Heart left ventricle (tissue), 16 donors: ENCODE data around the gene KRT38. TPM values are rescaled to one million over a fixed set of nuclear protein-coding genes. Genes with fewer than 3 reads are reported as not detected.

Experiments used
- ATAC-seq, 4 donors: fragments of 200-7000 bp; cut with Tn5 transposase; one replicate each; pipeline ENCODE4 v1.9.1; 2020 to 2022; ENCODE audit warnings: moderate library complexity in 4 of 4, mild to moderate bottlenecking in 3 of 4, moderate number of reproducible peaks in 1 of 4
- DNase-seq, 5 donors: peaks; one replicate each; pipeline ENCODE4 v3.0.0-alpha.2; 2020
- H3K27ac ChIP-seq, 12 donors: fragments of 200-600 bp; sonication (generic) in 4 of 12; one replicate each; pipeline versions ENCODE4 v1.5.0 to v1.8.0; 2016 to 2022; ENCODE audit warnings: mild to moderate bottlenecking in 2 of 12
- H3K27me3 ChIP-seq, 9 donors: fragments of 200-600 bp; sonication (generic) in 2 of 9; one replicate each; pipeline versions ENCODE4 v1.5.1 to v1.8.0; 2016 to 2022; ENCODE audit warnings: mild to moderate bottlenecking in 3 of 9
- H3K36me3 ChIP-seq, 9 donors: fragments of 200-600 bp; sonication (generic) in 2 of 9; one replicate each; pipeline versions ENCODE4 v1.5.0 to v1.8.0; 2018 to 2022; ENCODE audit warnings: mild to moderate bottlenecking in 2 of 9
- H3K4me1 ChIP-seq, 12 donors: fragments of 200-600 bp; sonication (generic) in 4 of 12; one replicate each; pipeline versions ENCODE4 v1.5.0 to v1.8.0; 2016 to 2022; ENCODE audit warnings: mild to moderate bottlenecking in 3 of 12
- H3K4me3 ChIP-seq, 12 donors: fragments of 200-600 bp; sonication (generic) in 4 of 12; one replicate each; pipeline versions ENCODE4 v1.5.0 to v1.8.0; 2017 to 2022; ENCODE audit warnings: mild to moderate bottlenecking in 9 of 12, moderate library complexity in 4 of 12
- H3K9me3 ChIP-seq, 12 donors: fragments of 200-600 bp; sonication (generic) in 4 of 12; one replicate each; pipeline versions ENCODE4 v1.5.0 to v1.8.0; 2016 to 2022; ENCODE audit warnings: mild to moderate bottlenecking in 1 of 12
- POLR2A ChIP-seq, 2 donors: fragments of 450-650 bp; IDR thresholded peaks; one replicate each; pipeline ENCODE4 v1.6.1; 2017; ENCODE audit warnings: antibody characterized with exemption in 2 of 2, mild to moderate bottlenecking in 2 of 2, moderate library complexity in 2 of 2
- WGBS, 4 donors: extraction: QIAGEN DNeasy Blood & Tissue Kit in 2 of 4; methylation state at CpG; one replicate each; pipeline versions ENCODE4 v1.1.5 to v1.1.7; 2013 to 2018; 5-methylcytosine and 5-hydroxymethylcytosine counted together
- intact Hi-C, 10 donors: fragments of 100-400 bp; cut with DNase I; formaldehyde crosslinking; loops; one replicate each; pipeline versions ENCODE4 v1.11.1 to v1.14.2; 2022
- polyA plus RNA-seq, 2 donors: library from polyadenylated mRNA; stranded (reverse); fragments of 200-250 nt; gene quantifications; one replicate each; pipeline ENCODE4 v1.2.3, GENCODE V29; 2013
- total RNA-seq, 9 donors: library from RNA; depleted of rRNA in 2 of 9; stranded (reverse); fragments of >200 nt in 2 of 9; fragmentation: NEBNext Ultra II Directional in 3 of 9; extraction: Animal tissue kit (Norgen Biotek cat#: 25700) in 3 of 9; gene quantifications; one replicate each; pipeline versions ENCODE4 v1.1.0 to v1.2.4, GENCODE V29; 2016 to 2023
- TF ChIP-seq, protein P1 (sequence below), 12 donors: fragments of 200-600 bp; sonication (generic) in 4 of 12; IDR thresholded peaks; one replicate each; pipeline versions ENCODE4 v1.5.0 to v1.8.0; 2018 to 2022; ENCODE audit warnings: antibody characterized with exemption in 12 of 12, mild to moderate bottlenecking in 5 of 12
- donor health status: ischemic (EF 13 %, LVEDD 7.1; RV severe dilation, severe dysfunction).
- donor health status: healthy with polysubstance abuse.
- donor health status: DM: no; HTN: yes; CAD: no.
- donor health status: DM: no; HTN: no; CAD: no.
- donor health status: ischemic (EF 25% LVEDD 6.9; RV normal size, moderate dysfunction).
- donor health status: ischemic (EF 25% LVEDD 5.7; RV mildly dilated, moderate dysfunction).
- donor health status: healthy.
- donor health status: DM: yes; HTN: yes; CAD: no.
- donor health status: ischemic (EF 35%, LVEDD 5.7; RV mildly dilated, moderate dysfunction).
- donor health status: nonischemic (EF 11% LVEDD 7.7; RV severe dilation, severe dysfunction).
- donor health status: DM: yes; HTN: yes; CAD: no.
- donor health status: PGD.
- donor health status: ischemic (EF 29% LVEDD 5.4; RV normal size, mild dysfunction).
- donor health status: nonischemic (EF 23%, LVEDD 6.1; RV moderate dilation, normal function).

KRT38 gene
- total and polyA plus RNA-seq, 11 donors, result not detected

DNA sequence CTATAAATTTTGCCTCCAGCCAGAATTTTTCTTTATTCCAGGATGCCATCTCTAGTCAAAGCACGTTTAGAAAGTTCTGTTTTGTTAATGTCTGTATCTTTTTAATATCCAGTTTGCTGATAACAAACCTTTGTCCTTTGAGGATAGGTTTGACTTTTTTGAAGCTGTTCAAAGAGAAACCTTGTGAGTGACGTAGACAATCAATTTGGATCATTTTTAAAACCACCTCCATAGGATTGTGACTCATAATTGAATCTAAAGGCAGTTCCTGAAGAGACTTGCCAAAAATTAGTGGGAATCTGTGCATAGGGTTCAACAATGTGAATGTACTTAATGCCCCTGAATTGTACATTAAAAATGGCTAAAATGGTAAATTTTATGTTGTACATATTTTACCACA is 49.2 kb downstream of the KRT38 start:
- H3K27me3 ChIP-seq, result peaks cover 0 to 12% (median 0%) of the 10 kb centered on the region in 9 donors

GRCh38 chr17:41390411-41390938 is 50.3 kb downstream of the KRT38 start:
- peaks cover 0 to 18% (median 4%) of the 10 kb centered on the region in 12 donors for H3K4me1 ChIP-seq
- H3K27me3 ChIP-seq, result peaks cover 0 to 12% (median 0%) of the 10 kb centered on the region in 9 donors
- no peak overlapping the region for H3K27ac ChIP-seq
- H3K9me3 ChIP-seq, result peaks cover 0 to 22% (median 15%) of the 10 kb centered on the region in 12 donors
- no peak for TF ChIP-seq POLR2A (IDR thresholded peaks at IDR 0.05)
- TF ChIP-seq, protein P1, sequence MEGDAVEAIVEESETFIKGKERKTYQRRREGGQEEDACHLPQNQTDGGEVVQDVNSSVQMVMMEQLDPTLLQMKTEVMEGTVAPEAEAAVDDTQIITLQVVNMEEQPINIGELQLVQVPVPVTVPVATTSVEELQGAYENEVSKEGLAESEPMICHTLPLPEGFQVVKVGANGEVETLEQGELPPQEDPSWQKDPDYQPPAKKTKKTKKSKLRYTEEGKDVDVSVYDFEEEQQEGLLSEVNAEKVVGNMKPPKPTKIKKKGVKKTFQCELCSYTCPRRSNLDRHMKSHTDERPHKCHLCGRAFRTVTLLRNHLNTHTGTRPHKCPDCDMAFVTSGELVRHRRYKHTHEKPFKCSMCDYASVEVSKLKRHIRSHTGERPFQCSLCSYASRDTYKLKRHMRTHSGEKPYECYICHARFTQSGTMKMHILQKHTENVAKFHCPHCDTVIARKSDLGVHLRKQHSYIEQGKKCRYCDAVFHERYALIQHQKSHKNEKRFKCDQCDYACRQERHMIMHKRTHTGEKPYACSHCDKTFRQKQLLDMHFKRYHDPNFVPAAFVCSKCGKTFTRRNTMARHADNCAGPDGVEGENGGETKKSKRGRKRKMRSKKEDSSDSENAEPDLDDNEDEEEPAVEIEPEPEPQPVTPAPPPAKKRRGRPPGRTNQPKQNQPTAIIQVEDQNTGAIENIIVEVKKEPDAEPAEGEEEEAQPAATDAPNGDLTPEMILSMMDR (IDR thresholded peaks at IDR 0.05), result no peak
- no peaks in the 10 kb centered on the region for H3K36me3 ChIP-seq
- no peak overlapping the region for H3K4me3 ChIP-seq
- 59 to 67% (median 61%) methylated on average over 7 of the region's 7 CpGs for WGBS, 4 donors
- DNase-seq, result no peak
- no peak for ATAC-seq
- intact Hi-C loops, result no loop called here

More for the DNA sequence above, 49.2 kb downstream of the KRT38 start:
- H3K4me3 ChIP-seq, result no peak overlapping the region
- no peak for TF ChIP-seq POLR2A (IDR thresholded peaks at IDR 0.05)
- TF ChIP-seq, protein P1 (IDR thresholded peaks at IDR 0.05), result no peak
- H3K36me3 ChIP-seq, result no peaks in the 10 kb centered on the region
- DNase-seq (no peak), ATAC-seq (no peak)
- intact Hi-C loops, result no loop called here
- no peak overlapping the region for H3K27ac ChIP-seq
- whole genome bisulfite sequencing, 4 donors, result 63 to 74% (median 65%) methylated on average over 2 of the region's 2 CpGs
- H3K9me3 ChIP-seq, result peaks cover 0 to 12% (median 7%) of the 10 kb centered on the region in 12 donors
- H3K4me1 ChIP-seq, result peaks cover 0 to 18% (median 4%) of the 10 kb centered on the region in 12 donors

DNA sequence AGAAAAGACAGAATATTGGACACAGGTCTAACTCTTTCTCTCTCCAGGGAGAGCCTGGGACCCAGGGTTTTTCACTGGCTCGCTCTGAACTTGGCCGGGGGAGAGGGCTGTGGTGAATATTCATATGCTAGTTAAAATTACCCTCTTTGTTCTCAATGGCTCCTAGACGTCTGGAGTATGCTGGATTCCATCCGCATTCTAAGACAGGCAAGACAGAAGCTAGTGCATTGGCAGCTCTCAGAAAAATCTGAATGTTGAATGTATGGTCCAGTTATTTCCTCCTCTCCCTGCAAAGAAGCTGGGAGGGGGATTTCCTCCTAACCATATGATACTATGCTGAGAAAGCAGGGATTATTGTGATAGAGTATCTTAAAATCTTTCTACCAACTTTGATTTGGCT is 53.1 kb downstream of the KRT38 start:
- H3K4me1 ChIP-seq, result peaks cover 0 to 4% (median 0%) of the 10 kb centered on the region in 12 donors
- peaks cover 0 to 28% (median 15%) of the 10 kb centered on the region in 12 donors for H3K9me3 ChIP-seq
- no peaks in the 10 kb centered on the region for H3K36me3 ChIP-seq
- DNase-seq (no peak), ATAC-seq (no peak)
- intact Hi-C loops, result no loop called here
- H3K4me3 ChIP-seq, result no peak overlapping the region
- 63 to 73% (median 65%) methylated on average over 4 of the region's 4 CpGs for WGBS, 4 donors
- peaks cover 0 to 12% (median 0%) of the 10 kb centered on the region in 9 donors for H3K27me3 ChIP-seq
- TF ChIP-seq, protein P1 (IDR thresholded peaks at IDR 0.05), result no peak
- TF ChIP-seq POLR2A (IDR thresholded peaks at IDR 0.05), result no peak
- no peak overlapping the region for H3K27ac ChIP-seq

GRCh38 chr17:41386227-41386626 is 54.6 kb downstream of the KRT38 start:
- Histone ChIP-seq H3K4me1 (no peaks in the 10 kb centered on the region), H3K4me3 (no peak overlapping the region), H3K9me3 (peaks cover 0 to 28% (median 15%) of the 10 kb centered on the region in 12 donors), H3K27me3 (peaks cover 0 to 9% (median 0%) of the 10 kb centered on the region in 9 donors), H3K27ac (no peak overlapping the region), H3K36me3 (no peaks in the 10 kb centered on the region)
- ATAC-seq (no peak), DNase-seq (no peak)
- intact Hi-C loops, result no loop called here
- 94 to 100% (median 96%) methylated on average over 1 of the region's 1 CpG for WGBS, 4 donors
- no peak for TF ChIP-seq POLR2A (IDR thresholded peaks at IDR 0.05)
- TF ChIP-seq, protein P1 (IDR thresholded peaks at IDR 0.05), result no peak

Other genes with a start within 250 kb of the KRT38 start
- not detected for gene KRTAP9-2, start 214.3 kb downstream of the KRT38 start, total RNA-seq
- gene KRTAP9-2, start 214.3 kb downstream of the KRT38 start, polyA plus RNA-seq, result not detected
- gene KRTAP9-3, start 208.5 kb downstream of the KRT38 start, total RNA-seq, result not detected
- gene KRTAP9-3, start 208.5 kb downstream of the KRT38 start, polyA plus RNA-seq, result not detected
- gene KRTAP9-8, start 203.0 kb downstream of the KRT38 start, total RNA-seq, result not detected
- gene KRTAP9-8, start 203.0 kb downstream of the KRT38 start, polyA plus RNA-seq, result not detected
- gene KRTAP9-4, start 191.3 kb downstream of the KRT38 start, total RNA-seq, result not detected
- gene KRTAP9-4, start 191.3 kb downstream of the KRT38 start, polyA plus RNA-seq, result not detected
- gene KRTAP9-9, start 185.6 kb downstream of the KRT38 start, total RNA-seq, result not detected
- not detected for gene KRTAP9-9, start 185.6 kb downstream of the KRT38 start, polyA plus RNA-seq
- gene KRTAP9-6, start 175.6 kb downstream of the KRT38 start, total RNA-seq, result not detected
- gene KRTAP9-6, start 175.6 kb downstream of the KRT38 start, polyA plus RNA-seq, result not detected
- gene KRTAP9-7, start 165.3 kb downstream of the KRT38 start, total RNA-seq, result not detected
- not detected for gene KRTAP9-7, start 165.3 kb downstream of the KRT38 start, polyA plus RNA-seq
- gene KRTAP29-1, start 138.1 kb downstream of the KRT38 start, total RNA-seq, result not detected
- gene KRTAP29-1, start 138.1 kb downstream of the KRT38 start, polyA plus RNA-seq, result not detected
- gene KRTAP16-1, start 131.7 kb downstream of the KRT38 start, total RNA-seq, result not detected
- gene KRTAP16-1, start 131.7 kb downstream of the KRT38 start, polyA plus RNA-seq, result not detected
- not detected for gene KRTAP17-1, start 125.3 kb downstream of the KRT38 start, total RNA-seq
- not detected for gene KRTAP17-1, start 125.3 kb downstream of the KRT38 start, polyA plus RNA-seq
- not detected for gene KRT33A, start 90.2 kb downstream of the KRT38 start, total RNA-seq
- gene KRT33A, start 90.2 kb downstream of the KRT38 start, polyA plus RNA-seq, result not detected
- gene KRT33B, start 71.2 kb downstream of the KRT38 start, total RNA-seq, result not detected
- not detected for gene KRT33B, start 71.2 kb downstream of the KRT38 start, polyA plus RNA-seq
- gene KRT34, start 58.7 kb downstream of the KRT38 start, total RNA-seq, result not detected
- not detected for gene KRT34, start 58.7 kb downstream of the KRT38 start, polyA plus RNA-seq
- not detected for gene KRT31, start 43.4 kb downstream of the KRT38 start, total RNA-seq
- gene KRT31, start 43.4 kb downstream of the KRT38 start, polyA plus RNA-seq, result not detected
- not detected for gene KRT37, start 16.4 kb downstream of the KRT38 start, total RNA-seq
- gene KRT37, start 16.4 kb downstream of the KRT38 start, polyA plus RNA-seq, result not detected
- under 1 TPM in 3 of 9 donors, not detected in 6; 0.16 to 0.27 (median 0.16) TPM for gene KRT32, start 26.4 kb upstream of the KRT38 start, total RNA-seq
- gene KRT32, start 26.4 kb upstream of the KRT38 start, polyA plus RNA-seq, result under 1 TPM in 1 of 2 donors, not detected in 1; 0.26 TPM
- gene KRT35, start 40.2 kb upstream of the KRT38 start, total RNA-seq, result not detected
- not detected for gene KRT35, start 40.2 kb upstream of the KRT38 start, polyA plus RNA-seq
- gene KRT36, start 48.9 kb upstream of the KRT38 start, total RNA-seq, result not detected
- not detected for gene KRT36, start 48.9 kb upstream of the KRT38 start, polyA plus RNA-seq
- under 1 TPM in 1 of 9 donors, not detected in 8; 0.31 TPM for gene KRT13, start 64.6 kb upstream of the KRT38 start, total RNA-seq
- gene KRT13, start 64.6 kb upstream of the KRT38 start, polyA plus RNA-seq, result 1 to 10 TPM in 1 of 2 donors, not detected in 1; 4.1 TPM
- under 1 TPM in 1 of 9 donors, not detected in 8; 0.36 TPM for gene KRT15, start 77.9 kb upstream of the KRT38 start, total RNA-seq
- under 1 TPM in 1 of 2 donors, not detected in 1; 0.14 TPM for gene KRT15, start 77.9 kb upstream of the KRT38 start, polyA plus RNA-seq
- 100 to 1,000 TPM in 1 of 9 donors, under 1 TPM in 8; 0.40 to 163 (median 0.75) TPM for gene KRT19, start 87.3 kb upstream of the KRT38 start, total RNA-seq
- 1 to 10 TPM; 1.6 to 2.1 TPM for gene KRT19, start 87.3 kb upstream of the KRT38 start, polyA plus RNA-seq
- not detected for gene KRT9, start 131.1 kb upstream of the KRT38 start, total RNA-seq
- not detected for gene KRT9, start 131.1 kb upstream of the KRT38 start, polyA plus RNA-seq
- under 1 TPM in 2 of 9 donors, not detected in 7; 0.23 to 0.38 TPM for gene KRT14, start 145.9 kb upstream of the KRT38 start, total RNA-seq
- gene KRT14, start 145.9 kb upstream of the KRT38 start, polyA plus RNA-seq, result not detected
- not detected for gene KRT16, start 171.8 kb upstream of the KRT38 start, total RNA-seq
- gene KRT16, start 171.8 kb upstream of the KRT38 start, polyA plus RNA-seq, result under 1 TPM in 1 of 2 donors, not detected in 1; 0.06 TPM
- under 1 TPM in 1 of 9 donors, not detected in 8; 0.60 TPM for gene KRT17, start 183.6 kb upstream of the KRT38 start, total RNA-seq
- not detected for gene KRT17, start 183.6 kb upstream of the KRT38 start, polyA plus RNA-seq
- gene EIF1, start 247.9 kb upstream of the KRT38 start, total RNA-seq, result 1,000 to 10,000 TPM in 6 of 9 donors, 100 to 1,000 TPM in 3; 402 to 1,338 (median 1,177) TPM
- 1,000 to 10,000 TPM in 1 of 2 donors, 100 to 1,000 TPM in 1; 911 to 1,001 TPM for gene EIF1, start 247.9 kb upstream of the KRT38 start, polyA plus RNA-seq